ENCODE data around the gene TMEM158.

TMEM158 gene

DNA sequence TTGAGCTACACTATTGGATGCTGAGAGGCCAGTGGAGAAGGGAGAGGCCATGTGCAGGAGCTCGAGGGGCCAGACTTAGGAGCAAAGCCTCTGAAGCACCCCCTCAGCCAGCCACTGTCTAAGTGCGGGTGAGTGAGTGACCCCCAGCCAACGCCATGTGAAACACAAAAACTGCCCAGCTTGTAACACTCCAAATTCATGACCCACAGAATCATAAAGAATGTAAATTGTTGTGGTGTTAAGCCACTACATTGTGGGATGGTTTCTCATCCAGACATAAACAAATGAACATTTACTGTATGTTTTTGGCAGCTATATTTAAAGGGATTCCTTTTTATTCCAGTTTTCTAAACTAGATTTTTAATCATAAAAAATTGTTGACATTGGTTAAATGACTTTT lies 27.2 kb upstream of the TMEM158 start:
- H3K27ac ChIP-seq (replicated peaks) = no peak overlapping the region
- no peak overlapping the region for H3K4me3 ChIP-seq (replicated peaks; ENCODE audit: insufficient read depth, low read length)
- H3K27me3 ChIP-seq (ENCODE audit: insufficient read depth, poor library complexity, severe bottlenecking) = no peaks in the 10 kb centered on the region
- no peak for DNase-seq (ENCODE audit: low read depth in 1 of 2, low spot score in 1 of 2)
- TF ChIP-seq, protein P1, sequence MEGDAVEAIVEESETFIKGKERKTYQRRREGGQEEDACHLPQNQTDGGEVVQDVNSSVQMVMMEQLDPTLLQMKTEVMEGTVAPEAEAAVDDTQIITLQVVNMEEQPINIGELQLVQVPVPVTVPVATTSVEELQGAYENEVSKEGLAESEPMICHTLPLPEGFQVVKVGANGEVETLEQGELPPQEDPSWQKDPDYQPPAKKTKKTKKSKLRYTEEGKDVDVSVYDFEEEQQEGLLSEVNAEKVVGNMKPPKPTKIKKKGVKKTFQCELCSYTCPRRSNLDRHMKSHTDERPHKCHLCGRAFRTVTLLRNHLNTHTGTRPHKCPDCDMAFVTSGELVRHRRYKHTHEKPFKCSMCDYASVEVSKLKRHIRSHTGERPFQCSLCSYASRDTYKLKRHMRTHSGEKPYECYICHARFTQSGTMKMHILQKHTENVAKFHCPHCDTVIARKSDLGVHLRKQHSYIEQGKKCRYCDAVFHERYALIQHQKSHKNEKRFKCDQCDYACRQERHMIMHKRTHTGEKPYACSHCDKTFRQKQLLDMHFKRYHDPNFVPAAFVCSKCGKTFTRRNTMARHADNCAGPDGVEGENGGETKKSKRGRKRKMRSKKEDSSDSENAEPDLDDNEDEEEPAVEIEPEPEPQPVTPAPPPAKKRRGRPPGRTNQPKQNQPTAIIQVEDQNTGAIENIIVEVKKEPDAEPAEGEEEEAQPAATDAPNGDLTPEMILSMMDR (IDR thresholded peaks at IDR 0.05; ENCODE audit: insufficient read depth, low read length) = no peak
- TF ChIP-seq SPI1 (IDR thresholded peaks at IDR 0.05; ENCODE audit: borderline replicate concordance, low read depth) (no peak), POLR2AphosphoS5 (IDR thresholded peaks at IDR 0.05; ENCODE audit: low read depth) (no peak), GABPA (IDR thresholded peaks at IDR 0.05; ENCODE audit: low read depth) (no peak)
- TF ChIP-seq, protein P2, sequence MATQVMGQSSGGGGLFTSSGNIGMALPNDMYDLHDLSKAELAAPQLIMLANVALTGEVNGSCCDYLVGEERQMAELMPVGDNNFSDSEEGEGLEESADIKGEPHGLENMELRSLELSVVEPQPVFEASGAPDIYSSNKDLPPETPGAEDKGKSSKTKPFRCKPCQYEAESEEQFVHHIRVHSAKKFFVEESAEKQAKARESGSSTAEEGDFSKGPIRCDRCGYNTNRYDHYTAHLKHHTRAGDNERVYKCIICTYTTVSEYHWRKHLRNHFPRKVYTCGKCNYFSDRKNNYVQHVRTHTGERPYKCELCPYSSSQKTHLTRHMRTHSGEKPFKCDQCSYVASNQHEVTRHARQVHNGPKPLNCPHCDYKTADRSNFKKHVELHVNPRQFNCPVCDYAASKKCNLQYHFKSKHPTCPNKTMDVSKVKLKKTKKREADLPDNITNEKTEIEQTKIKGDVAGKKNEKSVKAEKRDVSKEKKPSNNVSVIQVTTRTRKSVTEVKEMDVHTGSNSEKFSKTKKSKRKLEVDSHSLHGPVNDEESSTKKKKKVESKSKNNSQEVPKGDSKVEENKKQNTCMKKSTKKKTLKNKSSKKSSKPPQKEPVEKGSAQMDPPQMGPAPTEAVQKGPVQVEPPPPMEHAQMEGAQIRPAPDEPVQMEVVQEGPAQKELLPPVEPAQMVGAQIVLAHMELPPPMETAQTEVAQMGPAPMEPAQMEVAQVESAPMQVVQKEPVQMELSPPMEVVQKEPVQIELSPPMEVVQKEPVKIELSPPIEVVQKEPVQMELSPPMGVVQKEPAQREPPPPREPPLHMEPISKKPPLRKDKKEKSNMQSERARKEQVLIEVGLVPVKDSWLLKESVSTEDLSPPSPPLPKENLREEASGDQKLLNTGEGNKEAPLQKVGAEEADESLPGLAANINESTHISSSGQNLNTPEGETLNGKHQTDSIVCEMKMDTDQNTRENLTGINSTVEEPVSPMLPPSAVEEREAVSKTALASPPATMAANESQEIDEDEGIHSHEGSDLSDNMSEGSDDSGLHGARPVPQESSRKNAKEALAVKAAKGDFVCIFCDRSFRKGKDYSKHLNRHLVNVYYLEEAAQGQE (IDR thresholded peaks at IDR 0.05; ENCODE audit: insufficient replicate concordance, low read depth) = no peak

DNA sequence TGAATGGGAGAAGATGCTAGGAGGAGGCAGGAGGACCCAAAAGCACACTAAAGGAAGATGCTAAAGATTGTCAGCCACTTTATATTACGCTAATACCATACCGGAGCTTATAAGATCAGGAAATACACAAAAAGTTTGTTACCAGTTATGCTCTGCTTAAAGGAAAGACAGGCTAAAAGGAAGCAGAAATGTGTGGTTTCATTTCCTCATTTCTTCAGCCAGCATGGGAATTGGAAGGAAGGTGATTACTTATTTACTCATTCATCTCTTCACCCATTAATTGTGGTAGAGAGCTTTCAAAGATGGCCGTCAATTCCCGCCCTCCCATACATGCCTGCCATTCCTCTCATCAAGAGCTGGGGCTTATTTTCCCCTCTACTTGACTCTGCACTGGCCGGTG lies 26.7 kb upstream of the TMEM158 start:
- TF ChIP-seq GABPA (IDR thresholded peaks at IDR 0.05; ENCODE audit: low read depth) (no peak), SPI1 (IDR thresholded peaks at IDR 0.05; ENCODE audit: borderline replicate concordance, low read depth) (peak; percentile 73; the same call in 1 of the 2 replicates)
- TF ChIP-seq, protein P1 (IDR thresholded peaks at IDR 0.05; ENCODE audit: insufficient read depth, low read length) = no peak
- TF ChIP-seq, protein P2 (IDR thresholded peaks at IDR 0.05; ENCODE audit: insufficient replicate concordance, low read depth) = no peak
- Histone ChIP-seq H3K27me3 (ENCODE audit: insufficient read depth, poor library complexity, severe bottlenecking) (no peaks in the 10 kb centered on the region), H3K4me3 (replicated peaks; ENCODE audit: insufficient read depth, low read length) (no peak overlapping the region), H3K27ac (replicated peaks) (no peak overlapping the region)
- no peak for DNase-seq (ENCODE audit: low read depth in 1 of 2, low spot score in 1 of 2)

DNA sequence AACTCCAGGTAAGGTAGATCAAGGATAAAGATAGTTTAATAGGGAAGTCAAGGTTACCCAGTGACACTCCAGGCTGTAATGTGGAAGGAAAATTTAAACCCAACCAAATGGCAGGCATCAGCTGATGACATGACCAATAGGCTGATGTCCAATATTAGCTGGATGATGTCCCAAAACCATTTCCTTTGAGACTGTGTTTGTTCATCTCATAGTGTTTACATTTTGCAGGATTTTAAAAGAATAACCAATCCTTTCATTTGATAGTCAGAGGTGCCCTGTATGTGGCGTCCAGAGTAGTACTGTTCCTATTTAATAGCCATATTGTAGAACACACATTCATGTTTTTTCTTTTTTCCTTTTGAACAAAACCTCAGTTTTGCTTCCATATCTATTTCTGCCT lies 23.3 kb upstream of the TMEM158 start:
- TF ChIP-seq GABPA (IDR thresholded peaks at IDR 0.05; ENCODE audit: low read depth) = no peak
- DNase-seq (ENCODE audit: low read depth in 1 of 2, low spot score in 1 of 2) = no peak

DNA sequence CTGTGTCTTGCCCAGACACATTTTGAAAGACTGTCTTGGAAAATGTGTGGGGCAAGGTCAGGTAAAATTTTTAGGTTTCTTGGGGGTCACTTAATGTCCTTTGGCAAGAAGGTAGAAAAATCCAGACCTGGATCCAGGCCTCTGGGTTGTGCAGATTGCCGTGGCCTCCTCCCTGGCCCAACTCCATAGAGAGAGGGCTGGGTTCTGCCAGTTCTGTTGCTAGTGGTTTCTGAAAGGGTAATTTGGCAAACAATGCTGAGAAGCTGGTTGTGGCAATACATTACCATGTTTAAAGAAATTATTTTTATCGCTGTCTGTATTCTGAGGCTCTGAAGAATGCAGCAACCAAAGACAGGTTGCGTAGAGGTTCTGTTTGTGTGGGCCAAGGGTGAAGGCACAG lies 20.2 kb upstream of the TMEM158 start:
- DNase-seq (ENCODE audit: low read depth in 1 of 2, low spot score in 1 of 2) = no peak
- TF ChIP-seq POLR2AphosphoS5 (IDR thresholded peaks at IDR 0.05; ENCODE audit: low read depth) = no peak
- TF ChIP-seq, protein P2 (IDR thresholded peaks at IDR 0.05; ENCODE audit: insufficient replicate concordance, low read depth) = no peak
- TF ChIP-seq GABPA (IDR thresholded peaks at IDR 0.05; ENCODE audit: low read depth) = no peak
- TF ChIP-seq, protein P1 (IDR thresholded peaks at IDR 0.05; ENCODE audit: insufficient read depth, low read length) = no peak
- no peak for TF ChIP-seq SPI1 (IDR thresholded peaks at IDR 0.05; ENCODE audit: borderline replicate concordance, low read depth)
- Histone ChIP-seq H3K27ac (replicated peaks) (no peak overlapping the region), H3K27me3 (ENCODE audit: insufficient read depth, poor library complexity, severe bottlenecking) (no peaks in the 10 kb centered on the region), H3K4me3 (replicated peaks; ENCODE audit: insufficient read depth, low read length) (no peak overlapping the region)

More for the DNA sequence above, 23.3 kb upstream of the TMEM158 start:
- Histone ChIP-seq H3K27me3 (ENCODE audit: insufficient read depth, poor library complexity, severe bottlenecking) (no peaks in the 10 kb centered on the region), H3K4me3 (replicated peaks; ENCODE audit: insufficient read depth, low read length) (no peak overlapping the region), H3K27ac (replicated peaks) (no peak overlapping the region)
